GM18502 (cell line): ENCODE results near the gene DGKK.
"Not testable (repeated sequence)": the region's sequence is repeated elsewhere in the genome, so short reads cannot be mapped to it uniquely, and the experiment has no call there.

Experiments
- ATAC-seq: cut with Tn5 transposase; IDR thresholded peaks from one replicate; pipeline ENCODE4 v1.9.1; 2021; ENCODE audit warnings: mild to moderate bottlenecking; ENCODE audit not compliant: unreplicated experiment, poor library complexity

DGKK gene

GRCh38 chrX:50436797-50437196, 33.8 kb downstream of the DGKK start:
- ATAC-seq: no peak

- no peak for ATAC-seq
Measured at GRCh38 chrX:50432829-50433289, 37.8 kb downstream of the DGKK start.

GRCh38 chrX:50431623-50432022, 39.0 kb downstream of the DGKK start:
- ATAC-seq: no peak

GRCh38 chrX:50430917-50431575, 39.6 kb downstream of the DGKK start:
- ATAC-seq: no peak

GRCh38 chrX:50428174-50428573, 42.5 kb downstream of the DGKK start:
- ATAC-seq: no peak

- no peak for ATAC-seq
Measured at GRCh38 chrX:50407976-50408375, 62.6 kb downstream of the DGKK start.

GRCh38 chrX:50403903-50404302, 66.7 kb downstream of the DGKK start:
- no peak for ATAC-seq

- ATAC-seq: no peak
Measured at GRCh38 chrX:50402886-50403285, 67.7 kb downstream of the DGKK start.

- no peak for ATAC-seq
Measured at GRCh38 chrX:50393902-50394301, 76.7 kb downstream of the DGKK start.

- ATAC-seq: no peak
Measured at GRCh38 chrX:50386520-50386919, 84.1 kb downstream of the DGKK start.

- no peak for ATAC-seq
Measured at GRCh38 chrX:50381729-50382415, 88.8 kb downstream of the DGKK start.

GRCh38 chrX:50375481-50376267, 95.0 kb downstream of the DGKK start:
- ATAC-seq: no peak

- ATAC-seq: no peak
Measured at GRCh38 chrX:50372966-50373365, 97.7 kb downstream of the DGKK start.

- no peak for ATAC-seq
Measured at GRCh38 chrX:50343917-50344316, 126.7 kb downstream of the DGKK start.

- ATAC-seq: no peak
Measured at GRCh38 chrX:50333308-50333707, 137.3 kb downstream of the DGKK start.

GRCh38 chrX:50332668-50333067, 138.0 kb downstream of the DGKK start:
- not testable (repeated sequence) for ATAC-seq

- no peak for ATAC-seq
Measured at GRCh38 chrX:50327235-50327634, 143.4 kb downstream of the DGKK start.
